HG03558 (cell line): Measurements from ENCODE around the gene ACTN3.
"Not testable (repeated sequence)": the region's sequence is repeated elsewhere in the genome, so short reads cannot be mapped to it uniquely, and the experiment has no call there.

Source experiments
- ATAC-seq: cut with Tn5 transposase; IDR thresholded peaks from one replicate; pipeline ENCODE4 v1.9.1; 2021; ENCODE audit warnings: moderate number of reproducible peaks; ENCODE audit not compliant: unreplicated experiment; ENCODE audit errors: extremely low read depth

The ACTN3 gene

DNA sequence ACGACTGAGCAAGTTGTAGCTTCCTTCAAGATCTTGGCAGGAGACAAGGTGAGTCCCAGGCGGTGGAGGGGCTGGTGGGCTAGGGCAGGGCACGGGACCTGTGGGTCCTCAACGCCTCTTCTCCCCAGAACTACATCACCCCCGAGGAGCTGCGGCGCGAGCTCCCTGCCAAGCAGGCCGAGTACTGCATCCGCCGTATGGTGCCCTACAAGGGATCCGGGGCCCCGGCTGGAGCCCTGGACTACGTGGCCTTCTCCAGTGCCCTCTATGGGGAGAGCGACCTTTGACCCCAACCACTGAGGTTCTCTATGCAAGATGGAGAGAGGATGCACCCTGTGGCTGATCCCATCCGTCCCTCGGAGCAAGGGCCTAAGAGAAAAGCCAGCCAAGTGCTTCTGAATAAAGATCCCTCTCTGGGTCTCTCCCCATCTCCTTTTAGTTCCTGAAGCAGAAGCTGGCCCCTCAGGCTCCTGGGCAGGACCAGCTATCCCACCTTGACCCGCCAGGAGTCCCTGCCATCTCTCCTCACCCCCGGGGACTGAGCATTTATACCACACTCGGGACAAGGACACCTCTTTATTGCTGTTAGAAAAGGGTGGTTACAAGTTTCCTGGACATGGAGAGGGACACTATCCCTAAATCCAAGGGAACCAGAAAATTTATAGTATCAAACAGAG lies 16.3 kb downstream of the ACTN3 start:
- ATAC-seq = no peak

DNA sequence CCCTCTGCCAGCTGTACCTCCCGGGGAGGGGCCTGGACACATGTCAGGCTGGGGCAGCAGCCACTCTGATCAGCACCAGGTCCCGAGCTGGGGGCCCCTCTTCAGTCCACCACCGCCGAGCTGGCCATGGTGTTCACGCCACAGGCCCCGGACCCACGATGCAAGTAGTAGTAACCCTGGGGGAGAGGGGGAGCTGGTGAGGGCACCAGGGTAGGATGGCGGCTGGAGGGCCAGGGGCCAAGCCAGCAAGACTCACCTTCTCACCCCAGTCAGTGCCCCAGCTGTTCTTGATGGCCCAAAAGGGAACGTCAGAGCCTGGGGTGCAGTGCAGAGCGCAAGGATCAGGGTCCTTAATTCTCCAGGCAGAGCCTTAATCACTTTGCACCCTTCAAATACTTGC lies 17.1 kb downstream of the ACTN3 start:
- ATAC-seq = no peak

DNA sequence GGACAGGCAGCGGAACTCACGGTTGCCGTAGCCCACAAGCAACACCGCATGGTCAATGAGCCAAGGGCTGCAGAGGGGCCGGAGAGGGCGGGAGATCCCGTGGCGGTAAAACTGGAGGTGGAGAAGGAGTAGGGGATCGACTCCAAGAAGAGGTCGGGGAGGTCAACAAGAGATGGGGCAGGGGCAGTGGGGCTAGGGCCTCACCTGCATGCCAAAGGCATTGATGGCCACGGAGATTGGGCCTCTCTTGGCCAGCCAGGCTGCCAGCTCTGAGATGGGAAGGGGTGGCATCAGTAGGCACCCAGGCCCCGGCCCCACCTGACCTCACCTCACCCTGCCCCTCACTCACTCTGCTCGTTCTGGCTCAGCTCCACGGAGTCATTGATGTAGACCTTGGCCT lies 17.8 kb downstream of the ACTN3 start:
- no peak for ATAC-seq

DNA sequence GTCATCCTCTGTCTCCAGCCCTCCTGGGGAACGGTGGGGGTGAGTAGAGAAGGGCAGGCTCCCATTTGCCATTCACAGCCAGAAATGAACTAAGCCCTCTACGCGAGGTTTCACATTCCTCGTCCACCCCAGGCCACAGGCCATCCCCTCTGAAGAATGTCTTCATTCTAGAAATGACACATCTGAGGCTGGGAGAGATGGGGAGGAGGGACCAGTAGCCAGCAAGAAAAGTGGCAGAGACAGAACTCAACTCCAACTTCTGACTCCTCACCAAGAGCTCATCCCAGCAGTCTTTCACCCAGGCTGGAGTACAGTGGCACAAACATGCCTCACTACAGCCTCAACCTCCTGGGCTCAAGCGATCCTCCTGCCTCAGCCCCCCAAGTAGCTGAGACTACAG lies 18.3 kb downstream of the ACTN3 start:
- ATAC-seq = no peak

DNA sequence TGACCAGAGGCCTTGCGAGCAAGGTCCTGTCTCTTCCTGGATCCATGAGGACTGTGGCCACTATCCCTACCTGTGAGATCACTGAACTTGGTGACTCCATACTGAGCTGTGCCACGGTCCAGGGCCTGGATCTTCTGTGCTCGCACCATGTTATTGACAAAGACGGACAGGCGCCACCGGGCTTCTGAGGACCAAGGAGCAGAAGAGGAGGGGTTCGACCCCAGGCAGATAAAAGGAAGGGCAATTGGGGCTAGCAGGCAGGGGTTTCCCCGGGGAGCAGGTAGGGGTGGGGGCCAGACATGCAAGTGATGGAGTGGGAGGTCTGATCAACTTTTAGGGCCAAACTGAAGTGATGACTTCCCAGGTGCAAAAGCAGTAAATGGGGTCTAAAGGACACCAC lies 19.5 kb downstream of the ACTN3 start:
- ATAC-seq = no peak

DNA sequence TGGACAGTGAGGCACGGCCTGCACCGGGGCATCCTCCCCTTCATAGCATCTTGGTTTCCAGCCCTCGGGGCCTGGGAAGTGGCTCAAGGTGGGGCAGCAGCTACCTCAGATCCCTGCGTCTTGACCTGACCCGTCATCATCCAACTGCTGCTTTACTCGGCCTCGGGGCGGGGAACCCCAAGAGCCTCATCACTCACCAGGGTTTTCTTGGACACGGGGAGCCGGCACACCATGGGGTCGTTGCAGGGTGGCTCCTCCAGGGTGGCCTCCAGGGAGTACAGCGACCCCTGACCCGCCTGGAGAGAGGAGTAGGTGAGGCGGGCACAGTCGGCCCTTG lies 21.1 kb downstream of the ACTN3 start:
- ATAC-seq = no peak

DNA sequence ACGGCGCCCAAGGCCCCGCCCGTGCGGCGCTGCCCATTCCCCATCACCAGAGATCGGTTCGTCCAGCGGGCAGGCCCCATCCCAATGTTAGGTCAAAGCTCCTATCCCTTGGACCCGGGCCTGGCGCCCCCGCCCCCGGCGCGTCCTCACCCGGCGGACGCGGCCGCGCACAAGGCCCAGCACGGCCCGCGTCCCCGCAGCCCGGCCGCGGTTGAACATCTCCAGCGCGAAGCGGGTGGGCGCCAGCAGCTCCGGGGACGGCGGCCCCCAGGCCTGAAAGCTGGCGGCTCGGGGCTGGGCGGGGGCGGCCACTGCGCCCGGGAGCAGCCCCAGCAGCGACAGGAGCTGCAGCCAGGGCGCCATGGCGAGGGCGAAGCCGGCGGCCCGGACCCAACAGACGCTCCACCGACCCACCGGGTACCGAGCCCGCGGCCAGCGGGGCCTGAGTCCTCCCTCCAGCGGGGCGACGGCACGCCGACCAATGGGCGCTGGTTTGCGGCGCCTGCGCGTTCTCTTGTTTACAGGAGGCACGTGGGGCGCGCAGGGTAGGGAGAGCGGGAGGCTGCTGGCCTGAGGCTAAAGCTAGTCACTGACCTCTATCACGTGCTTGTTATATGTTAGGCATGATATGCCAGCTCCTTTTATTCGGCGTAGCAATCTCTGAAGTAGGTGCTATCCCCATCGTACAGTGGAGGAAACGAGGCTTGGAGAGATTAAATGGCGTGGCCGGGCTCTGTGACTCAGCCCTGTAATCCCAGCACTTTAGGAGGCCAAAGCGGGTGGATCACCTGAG lies 21.6 kb downstream of the ACTN3 start, which contains the start of gene CTSF:
CTSF (minus strand) TSS at position 483 of the 793 bp plus-strand sequence; CDS start at position 363, 120 bp downstream.
- ATAC-seq = no peak

DNA sequence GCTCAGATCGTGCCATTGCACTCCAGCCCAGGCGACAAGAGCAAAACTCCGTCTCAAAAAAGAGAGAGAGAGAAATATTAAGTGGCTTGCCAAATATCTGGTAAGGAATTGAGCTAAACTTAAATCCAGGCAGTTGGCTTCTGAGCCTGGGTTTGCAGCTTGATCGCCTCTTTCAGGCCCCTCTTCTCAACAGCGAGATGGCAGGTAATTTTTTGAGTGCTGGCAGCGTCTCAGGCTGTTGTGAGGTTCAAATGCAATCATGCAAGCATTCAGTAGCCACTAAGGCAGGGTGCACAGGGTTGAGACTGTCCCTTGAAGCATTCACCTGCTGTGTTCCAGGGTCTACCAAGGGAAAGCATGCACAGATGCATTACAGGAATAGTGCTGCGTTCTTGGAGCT lies 22.4 kb downstream of the ACTN3 start:
- ATAC-seq = no peak

DNA sequence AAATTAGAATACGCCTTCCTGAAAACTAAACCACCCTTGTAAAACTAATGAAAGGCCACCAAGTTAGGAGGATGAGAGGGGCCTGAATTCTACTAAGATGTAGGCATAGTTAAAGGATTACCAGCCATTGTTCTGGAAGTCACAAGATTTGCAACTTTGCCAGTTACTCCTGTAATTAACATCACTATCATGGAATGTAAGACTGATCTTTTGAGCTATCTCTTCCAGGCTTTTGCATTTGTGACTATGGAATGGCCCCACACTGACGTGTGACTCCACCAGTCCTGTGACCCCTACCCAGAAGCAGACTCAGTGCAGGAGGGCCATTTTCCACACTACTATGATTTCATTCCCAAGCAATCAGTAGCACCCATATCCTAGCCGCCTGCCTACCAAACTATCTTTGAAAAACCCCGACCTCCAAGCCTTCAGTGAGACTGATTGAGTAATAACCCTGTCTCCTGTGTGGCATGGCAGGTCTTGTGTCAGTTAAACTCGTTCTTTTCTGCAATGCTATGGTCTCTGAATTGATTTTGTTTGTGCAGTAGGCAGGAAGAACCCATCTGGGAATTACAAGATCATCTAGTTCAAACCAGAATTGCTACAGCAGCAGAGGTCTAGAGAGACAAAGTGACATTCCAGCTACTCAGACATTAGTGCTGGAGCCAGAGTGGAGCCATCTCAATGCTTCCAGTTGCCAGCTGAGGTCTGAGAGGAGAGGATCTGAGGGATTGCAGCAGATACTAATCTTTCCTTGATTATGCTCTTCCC lies 23.6 kb downstream of the ACTN3 start:
- no peak for ATAC-seq

DNA sequence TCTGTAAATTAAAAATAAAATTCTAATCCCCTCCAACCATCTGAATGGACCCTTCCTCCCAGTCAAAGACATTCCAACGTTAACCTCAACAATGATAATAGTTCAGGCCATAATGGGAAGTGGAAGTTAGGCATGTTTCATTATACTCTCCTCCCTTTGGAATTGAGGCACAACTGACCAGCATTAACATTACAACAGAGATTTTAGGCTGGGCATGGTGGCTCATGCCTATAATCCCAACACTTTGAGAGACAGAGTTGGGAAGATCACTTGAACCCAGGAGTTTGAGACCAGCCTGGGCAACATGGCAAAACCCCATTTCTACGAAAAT lies 24.1 kb downstream of the ACTN3 start:
- ATAC-seq = no peak

DNA sequence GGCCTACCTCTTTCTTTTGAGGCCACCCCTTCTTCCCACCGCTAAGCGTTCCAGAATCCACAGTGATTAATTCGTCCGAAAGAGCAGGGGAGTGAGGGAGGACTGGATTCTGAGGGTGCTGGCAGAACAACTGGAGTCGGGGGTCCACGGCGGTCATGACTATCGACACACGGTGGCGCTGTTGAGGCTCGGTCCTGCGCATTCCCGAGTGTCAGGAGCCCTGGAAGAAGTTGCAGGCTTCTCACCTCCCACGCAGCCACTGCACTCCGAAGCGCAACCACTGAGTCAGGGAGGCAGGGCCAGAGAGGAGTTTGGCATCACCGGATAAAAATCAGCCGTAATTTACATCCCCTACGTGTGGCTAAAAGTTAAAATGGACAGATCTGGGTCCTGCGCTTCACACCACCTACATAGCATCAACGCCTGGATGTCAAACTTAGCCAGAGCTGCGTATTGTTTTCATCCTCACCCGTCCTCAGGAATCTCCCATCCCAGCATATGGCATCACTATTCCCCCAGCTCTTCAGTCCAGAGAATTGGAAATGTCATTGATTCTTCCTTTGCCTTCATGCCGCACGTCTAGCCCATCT lies 32.4 kb downstream of the ACTN3 start:
- ATAC-seq = no peak

DNA sequence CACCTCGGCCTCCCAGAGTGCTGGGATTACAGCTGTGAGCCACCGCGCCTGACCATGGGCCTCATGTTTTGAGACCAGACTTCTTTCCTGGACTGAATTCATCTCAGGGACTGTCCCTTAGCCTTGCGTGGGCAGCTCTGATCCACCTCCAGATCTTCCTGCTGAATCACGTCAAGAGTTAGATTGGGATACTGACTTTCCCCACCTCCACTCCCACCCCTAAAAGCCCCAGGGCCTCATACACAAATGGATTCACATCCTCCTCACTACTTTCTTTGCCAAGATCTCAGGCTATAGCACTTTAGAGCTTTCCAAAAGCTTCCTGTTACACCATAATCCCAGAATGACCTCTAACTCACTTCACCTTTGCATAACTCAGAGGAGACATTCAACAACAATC lies 34.1 kb downstream of the ACTN3 start:
- no peak for ATAC-seq

DNA sequence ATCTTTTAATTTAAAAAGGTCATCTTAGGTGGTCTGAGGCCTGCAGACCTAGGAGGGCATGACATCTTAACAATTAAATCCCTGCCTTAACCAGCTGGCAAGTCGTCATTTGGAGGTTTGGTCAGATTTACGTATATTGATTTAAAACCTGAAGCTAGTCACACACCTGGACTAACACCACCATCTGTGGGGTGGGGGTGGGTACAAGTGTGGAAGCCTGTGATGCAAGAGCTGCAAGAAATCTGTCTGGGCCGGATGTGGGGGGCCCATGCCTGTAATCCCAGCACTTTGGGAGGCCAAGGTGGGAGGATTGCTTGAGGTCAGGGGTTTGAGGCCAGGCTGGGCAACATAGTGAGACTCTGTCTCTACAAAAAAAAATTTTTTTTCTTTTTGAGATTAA lies 34.6 kb downstream of the ACTN3 start:
- ATAC-seq = no peak

DNA sequence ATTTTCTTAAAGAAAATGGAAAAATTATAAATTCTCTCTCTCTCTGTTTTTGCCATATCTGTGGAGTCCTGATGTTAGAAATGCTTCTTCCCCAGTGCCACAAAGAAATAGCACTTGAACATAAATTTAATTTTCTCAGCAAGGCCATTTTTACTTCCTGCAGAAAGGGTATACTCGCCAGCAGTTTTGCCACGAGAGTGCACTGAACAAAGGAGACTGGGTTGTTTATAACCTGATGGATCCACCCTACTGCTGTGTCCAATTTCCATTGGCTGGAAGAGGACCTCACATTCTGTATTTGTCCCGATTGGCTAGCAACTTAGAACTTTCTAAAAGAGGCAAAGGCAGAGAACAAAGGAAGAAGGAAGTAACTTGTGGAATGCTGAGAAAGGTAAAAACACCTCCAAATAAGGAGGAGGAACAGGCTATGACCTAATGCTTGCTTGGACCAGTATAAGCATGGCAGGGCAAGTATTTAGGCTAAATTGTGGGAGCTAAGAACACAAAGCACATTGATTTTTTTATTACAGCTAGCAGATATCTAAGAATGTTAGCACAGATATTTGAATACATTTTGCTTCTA lies 36.0 kb downstream of the ACTN3 start:
- ATAC-seq = not testable (repeated sequence)

DNA sequence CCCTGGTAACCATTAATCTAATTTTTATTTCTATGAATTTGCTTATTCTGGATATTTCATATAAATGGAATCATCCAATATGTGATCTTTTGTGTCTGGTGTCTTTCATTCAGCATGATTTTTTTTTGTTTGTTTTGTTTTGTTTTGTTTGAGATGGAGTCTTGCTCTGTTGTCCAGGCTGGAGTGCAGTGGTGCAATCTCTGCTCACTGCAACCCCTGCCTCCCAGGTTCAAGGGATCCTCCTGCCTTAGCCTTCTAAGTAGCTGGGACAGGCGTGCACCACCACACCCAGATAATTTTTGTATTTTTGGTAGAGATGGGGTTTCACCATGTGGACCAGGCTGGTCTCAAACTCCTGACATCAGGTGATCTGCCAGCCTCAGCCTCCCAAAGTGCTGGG lies 38.7 kb downstream of the ACTN3 start:
- ATAC-seq = not testable (repeated sequence)

DNA sequence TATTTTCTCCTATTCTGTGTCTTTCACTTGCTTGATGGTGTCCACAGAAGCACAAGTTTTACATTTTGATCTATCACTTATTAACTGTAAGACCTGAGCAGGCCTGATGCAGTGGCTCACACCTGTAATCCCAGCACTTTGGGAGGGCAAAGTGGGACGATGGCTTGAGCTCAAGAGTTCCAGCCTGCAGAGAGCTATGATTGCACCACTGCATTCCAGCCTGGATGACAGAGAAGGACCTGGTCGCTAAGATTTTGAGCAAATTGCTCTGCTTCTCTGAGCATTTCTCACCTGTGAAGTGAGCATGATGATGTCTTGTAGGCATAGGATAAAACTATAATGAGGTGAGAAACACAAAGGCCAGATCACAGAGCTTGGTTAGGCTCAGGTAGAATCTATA lies 39.4 kb downstream of the ACTN3 start:
- no peak for ATAC-seq

DNA sequence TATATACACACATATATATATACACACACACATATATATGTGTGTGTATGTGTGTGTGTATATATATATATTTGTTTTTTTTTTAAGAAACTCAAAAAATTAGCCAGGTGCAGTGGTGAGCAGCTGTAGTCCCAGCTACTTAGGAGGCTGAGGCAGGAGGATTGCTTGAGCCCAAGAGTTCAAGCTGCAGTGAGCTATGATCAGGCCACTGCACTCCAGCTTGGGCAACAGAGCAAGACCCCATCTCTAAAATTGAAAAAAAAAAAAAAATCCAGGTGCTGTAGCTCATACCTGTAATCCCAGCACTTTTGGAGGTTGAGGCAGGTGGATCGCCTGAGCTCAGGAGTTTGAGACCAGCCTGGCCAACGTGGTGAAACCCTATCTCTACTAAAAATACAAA lies 42.6 kb downstream of the ACTN3 start:
- not testable (repeated sequence) for ATAC-seq

DNA sequence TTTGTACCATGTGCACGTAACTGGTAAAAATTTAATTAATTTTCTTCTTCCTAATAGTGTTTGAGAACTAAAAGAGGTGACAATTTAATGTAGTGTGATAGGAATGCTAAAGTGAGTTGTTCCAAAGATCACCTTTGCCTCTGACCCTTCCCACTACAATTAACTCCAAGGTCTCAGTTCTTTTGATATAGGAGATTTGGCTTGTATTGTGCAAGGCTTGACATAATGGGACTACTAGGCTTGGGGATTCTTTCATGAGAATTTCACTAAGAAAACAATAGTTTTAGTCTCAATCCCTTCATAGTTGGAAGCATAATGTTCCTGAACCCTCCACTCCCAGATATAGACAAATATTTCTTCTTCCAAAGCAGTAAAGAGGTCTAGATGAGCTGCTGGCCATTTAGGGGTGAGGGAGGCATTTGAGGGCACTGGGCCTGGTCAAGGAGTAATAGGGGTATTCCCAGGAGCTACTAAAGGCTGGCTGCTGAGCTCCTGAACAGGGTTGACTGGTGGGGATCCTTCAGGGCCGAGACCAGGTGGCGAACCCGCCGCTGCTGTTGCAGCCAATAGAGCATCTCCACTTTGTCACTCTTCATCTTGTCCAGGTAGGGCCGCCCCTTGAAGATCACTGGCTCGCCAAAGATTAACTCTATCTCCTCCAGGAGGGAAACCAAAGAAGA lies 43.4 kb downstream of the ACTN3 start:
- no peak for ATAC-seq

DNA sequence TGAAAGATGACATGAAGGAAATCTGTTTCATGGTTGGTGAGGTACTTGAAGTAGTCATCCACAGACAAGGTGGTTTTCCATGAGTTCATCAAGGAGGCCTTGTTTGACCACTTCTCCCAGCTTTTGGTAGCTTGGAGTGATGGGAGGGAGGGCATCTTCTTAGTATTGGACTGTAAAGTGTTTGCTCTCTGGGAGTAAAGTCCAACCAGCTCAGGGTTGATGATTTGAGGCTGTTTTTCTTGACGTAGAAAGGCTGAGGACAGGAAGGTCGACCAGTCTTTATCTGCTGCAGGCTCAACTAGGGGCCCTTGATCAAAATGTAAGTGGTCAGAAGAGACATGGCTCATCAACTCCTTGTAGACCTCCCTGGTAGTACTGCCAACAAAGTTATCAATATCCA lies 44.5 kb downstream of the ACTN3 start:
- ATAC-seq = no peak
